Stimulated activated naive CD8-positive, alpha-beta T cell treated with anti-CD3 and anti-CD28 coated beads, Interleukin-15, Interleukin-2, amounts not matched to agents 100 U/mL and 50 U/mL, for 24 hours (primary cell): ENCODE results near the gene FGF23.

Source experiments
- ATAC-seq: fragments of 150-1000 bp; cut with Tn5 transposase; one replicate; pipeline ENCODE4 v1.10.0; 2021
- DNase-seq: peaks from one replicate; pipeline ENCODE4 v3.0.0; 2021

Gene FGF23

DNA sequence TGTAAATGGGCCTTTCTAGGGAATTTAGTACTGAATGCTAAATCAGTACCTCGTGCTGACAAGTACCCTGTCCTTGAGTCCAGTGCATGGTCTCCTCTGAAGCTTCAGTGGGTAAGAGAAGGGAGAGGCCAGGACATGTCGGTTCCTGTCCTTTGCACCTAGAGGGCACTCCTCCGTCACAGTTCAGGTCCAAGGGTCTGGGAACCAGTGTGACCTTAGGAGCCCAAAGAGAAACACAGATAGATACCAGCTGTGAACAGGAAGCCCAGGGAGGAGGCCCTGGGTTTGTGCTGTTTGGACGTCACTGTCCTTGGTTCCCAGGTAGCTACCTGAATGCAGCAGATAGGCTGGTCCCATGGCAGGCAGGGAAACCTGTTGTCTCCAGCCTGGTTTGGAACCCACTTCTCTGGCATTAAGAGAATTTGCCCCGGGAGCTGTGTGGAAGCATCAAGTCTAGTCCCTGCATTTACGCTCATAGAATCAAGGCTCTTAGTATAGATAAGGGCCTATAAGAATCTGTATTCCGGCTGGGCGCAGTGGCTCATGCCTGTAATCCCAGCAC lies 3.9 kb upstream of the FGF23 start:
- DNase-seq (no peak), ATAC-seq (no peak)

- DNase-seq (no peak), ATAC-seq (no peak)
These were observed 820 bp upstream of the FGF23 start for GRCh38 chr12:4380332-4380731.

DNA sequence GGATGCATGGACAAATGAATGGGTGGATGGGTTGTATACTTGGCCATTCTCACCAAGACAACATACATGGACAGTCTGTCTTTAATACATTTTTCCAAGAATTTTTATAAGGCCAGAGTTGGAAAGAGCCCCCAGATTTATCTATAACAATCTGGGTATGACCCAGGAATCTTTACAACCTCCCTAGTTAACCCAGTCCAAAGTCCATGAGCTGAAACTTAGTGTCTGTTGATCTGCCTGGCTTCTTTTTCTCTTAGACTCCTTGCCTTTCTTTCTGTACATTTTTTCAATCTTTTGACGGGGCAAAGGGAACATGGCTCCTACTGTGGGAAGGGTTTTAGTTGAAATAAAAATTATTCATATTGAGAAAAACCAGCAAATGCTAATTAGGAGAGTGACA lies 740 bp downstream of the FGF23 start:
- DNase-seq, result no peak
- no peak for ATAC-seq

DNA sequence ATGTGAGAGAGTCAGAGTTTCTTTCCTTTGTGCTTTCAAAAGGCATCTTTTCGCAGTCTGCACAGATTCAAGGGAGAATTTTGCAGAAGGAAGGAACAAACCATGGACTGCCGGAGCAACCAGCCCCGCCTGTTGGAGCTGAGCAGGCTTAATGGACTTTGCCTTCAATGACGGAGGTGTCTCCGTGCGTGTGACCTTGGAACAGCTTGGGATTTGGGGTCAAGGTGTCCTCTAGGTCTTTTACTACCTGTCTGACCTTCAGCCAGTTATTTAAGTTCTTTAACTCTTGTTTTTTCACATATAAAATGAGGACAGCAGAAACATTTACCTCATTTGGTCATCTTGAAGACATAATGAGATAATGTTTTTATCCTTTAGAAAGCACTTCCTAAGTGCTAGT lies 4.1 kb downstream of the FGF23 start:
- no peak for DNase-seq
- ATAC-seq, result no peak

DNA sequence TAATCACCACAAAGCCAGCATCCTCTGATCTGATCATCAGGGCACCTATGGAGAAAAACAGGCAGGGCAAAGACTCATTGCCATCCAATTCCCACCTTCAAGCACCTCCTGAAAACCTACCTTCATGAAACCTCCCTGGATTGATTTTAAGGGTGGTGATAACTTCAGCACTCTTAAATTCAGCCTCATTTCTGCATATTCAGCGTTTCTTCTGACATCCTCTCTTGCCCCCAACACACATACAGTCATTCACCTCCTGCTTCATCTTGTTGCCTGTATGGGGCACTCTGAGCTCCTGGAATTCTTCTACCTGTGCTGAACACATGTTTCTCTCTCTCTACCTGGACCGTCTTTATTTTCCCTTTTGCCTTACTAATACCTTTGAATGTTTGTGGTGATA lies 6.9 kb downstream of the FGF23 start:
- no peak for DNase-seq
- ATAC-seq, result no peak

DNA sequence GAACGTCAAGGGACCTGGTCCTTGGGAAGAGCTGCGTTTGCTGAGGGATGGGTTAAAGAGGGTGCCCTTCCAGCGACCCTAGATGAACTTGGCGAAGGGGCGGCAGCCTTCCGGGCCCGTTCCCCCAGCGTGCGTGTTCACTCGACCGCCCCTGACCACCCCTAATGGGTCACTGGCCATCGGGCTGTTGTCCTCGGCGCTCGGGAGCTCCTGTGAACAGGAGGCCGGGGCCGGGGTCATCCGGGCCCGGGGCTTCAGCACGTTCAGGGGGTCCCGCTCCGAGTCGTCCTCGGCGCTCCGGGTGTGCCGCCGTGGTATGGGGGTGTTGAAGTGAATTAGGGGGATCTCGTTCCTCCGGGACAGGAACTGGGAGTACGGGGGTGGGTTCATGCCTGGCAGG lies 9.2 kb downstream of the FGF23 start:
- DNase-seq (no peak), ATAC-seq (no peak)

DNA sequence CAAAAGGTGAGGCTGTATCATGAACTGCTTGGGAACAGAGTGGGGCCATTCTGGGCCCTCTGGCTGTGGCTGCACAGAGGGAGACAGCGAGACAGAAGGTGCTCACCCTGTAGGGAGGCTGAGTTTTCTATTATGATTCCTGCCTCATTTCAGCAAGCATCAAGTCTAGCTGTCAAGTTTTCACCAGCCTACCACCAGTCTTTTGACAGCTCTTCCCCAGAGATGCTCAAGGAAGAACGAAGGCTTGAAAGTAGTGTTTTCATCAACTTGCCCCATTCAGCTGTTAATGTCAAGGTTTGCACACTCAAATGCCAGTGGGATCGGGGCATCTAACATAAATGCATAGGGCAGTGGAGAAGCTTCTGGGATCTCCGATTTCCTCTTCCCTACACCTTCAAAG lies 10.0 kb downstream of the FGF23 start:
- ATAC-seq, result no peak
- DNase-seq, result no peak

- ATAC-seq (no peak), DNase-seq (no peak)
These were observed 13.4 kb downstream of the FGF23 start for GRCh38 chr12:4366090-4366489.

DNA sequence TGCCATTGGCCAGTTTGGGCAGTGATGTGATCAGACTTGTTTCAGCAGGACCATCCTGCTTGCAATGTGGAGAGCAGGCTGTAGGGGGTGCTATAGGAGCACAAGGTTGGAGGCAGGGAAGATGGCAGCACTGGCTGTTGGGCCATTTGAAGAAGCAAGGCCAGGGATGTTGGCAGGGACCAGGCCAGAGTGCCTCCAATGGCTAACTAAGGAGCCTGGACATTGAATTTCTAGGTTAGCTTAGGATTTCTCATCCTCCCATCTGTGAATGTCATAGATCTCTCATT lies 23.5 kb downstream of the FGF23 start:
- DNase-seq (peak; percentile 71), ATAC-seq (peak; percentile 40)

GRCh38 chr12:4355156-4356040 lies 24.1 kb downstream of the FGF23 start:
- ATAC-seq, result peak; percentile 26
- DNase-seq, result no peak

GRCh38 chr12:4353785-4354208 lies 25.7 kb downstream of the FGF23 start:
- DNase-seq, result peak; percentile 31
- peak; percentile 69 for ATAC-seq

DNA sequence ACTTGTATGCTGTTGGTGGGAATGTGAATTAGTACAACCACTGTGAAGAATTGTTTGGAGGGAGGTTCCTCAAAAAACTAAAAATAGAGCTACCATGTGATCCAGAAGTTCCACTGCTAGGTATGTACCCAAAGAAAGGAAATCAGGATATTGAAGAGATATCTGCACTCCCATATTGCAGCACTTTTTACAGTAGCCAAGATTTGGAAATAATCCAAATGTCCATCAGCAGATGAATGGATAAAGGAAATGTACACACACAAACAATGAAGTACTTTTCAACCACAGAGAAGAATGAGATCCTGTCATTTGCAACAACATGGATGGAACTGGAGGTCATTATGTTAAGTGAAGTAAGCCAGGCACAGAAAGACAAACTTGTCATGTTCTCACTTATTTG lies 32.6 kb downstream of the FGF23 start:
- no peak for ATAC-seq
- DNase-seq, result no peak

- no peak for DNase-seq
- no peak for ATAC-seq
These were observed 47.7 kb downstream of the FGF23 start for GRCh38 chr12:4331842-4332241.

GRCh38 chr12:4331221-4331620 lies 48.3 kb downstream of the FGF23 start:
- ATAC-seq (no peak), DNase-seq (no peak)

GRCh38 chr12:4330203-4330602 lies 49.3 kb downstream of the FGF23 start:
- no peak for DNase-seq
- no peak for ATAC-seq

- DNase-seq (no peak), ATAC-seq (no peak)
These were observed 52.2 kb downstream of the FGF23 start for GRCh38 chr12:4327293-4327692.

DNA sequence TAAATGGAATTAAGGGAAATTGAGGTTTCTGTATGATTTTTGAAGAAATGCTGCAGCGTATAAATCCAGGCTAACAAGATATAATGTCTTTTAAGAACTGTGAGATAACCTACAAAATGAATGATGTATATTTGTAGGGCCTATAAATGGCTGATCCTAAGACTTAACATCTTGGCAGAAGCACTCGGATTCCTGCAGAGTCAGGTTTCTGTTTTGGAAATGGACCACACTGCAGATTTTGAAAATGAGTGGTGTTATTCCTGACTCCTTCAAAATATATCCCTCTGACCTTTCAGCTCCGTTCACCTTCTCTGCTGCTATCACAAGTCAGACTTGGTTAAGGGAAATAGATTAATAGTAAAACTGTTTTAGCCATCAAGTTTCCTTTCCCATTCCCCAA lies 53.5 kb downstream of the FGF23 start:
- DNase-seq (no peak), ATAC-seq (no peak)

GRCh38 chr12:4324366-4324765 lies 55.1 kb downstream of the FGF23 start:
- DNase-seq, result no peak
- ATAC-seq, result no peak

GRCh38 chr12:4323396-4323795 lies 56.1 kb downstream of the FGF23 start:
- ATAC-seq, result no peak
- no peak for DNase-seq

DNA sequence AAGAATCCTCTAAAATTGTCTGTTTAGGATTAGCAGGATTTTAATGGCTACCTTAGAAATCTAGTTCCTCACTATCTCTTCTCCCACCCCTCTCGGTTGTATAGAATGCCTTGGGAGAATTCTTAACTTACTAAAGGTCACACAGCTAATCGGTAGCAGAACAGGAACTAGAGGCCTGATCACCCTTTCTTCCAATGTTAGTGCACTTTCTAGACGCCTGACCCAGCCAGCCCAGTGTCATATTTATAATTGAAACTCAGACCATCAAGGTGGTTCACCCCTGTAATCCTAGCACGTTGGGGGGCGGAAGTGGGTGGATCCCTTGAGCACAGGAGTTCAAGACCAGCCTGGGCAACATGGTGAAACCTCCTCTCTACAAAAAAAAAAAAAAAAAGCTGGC lies 56.8 kb downstream of the FGF23 start:
- ATAC-seq, result no peak

GRCh38 chr12:4320853-4321701 lies 58.4 kb downstream of the FGF23 start, which contains the start of gene TIGAR:
TSS of gene TIGAR (plus strand) at chr12:4321213. CDS start at chr12:4321272, 59 bp downstream.
- ATAC-seq, result peak; percentile 100
- DNase-seq, result peak; percentile 95

More for the DNA sequence above, 56.8 kb downstream of the FGF23 start:
- no peak for DNase-seq

DNA sequence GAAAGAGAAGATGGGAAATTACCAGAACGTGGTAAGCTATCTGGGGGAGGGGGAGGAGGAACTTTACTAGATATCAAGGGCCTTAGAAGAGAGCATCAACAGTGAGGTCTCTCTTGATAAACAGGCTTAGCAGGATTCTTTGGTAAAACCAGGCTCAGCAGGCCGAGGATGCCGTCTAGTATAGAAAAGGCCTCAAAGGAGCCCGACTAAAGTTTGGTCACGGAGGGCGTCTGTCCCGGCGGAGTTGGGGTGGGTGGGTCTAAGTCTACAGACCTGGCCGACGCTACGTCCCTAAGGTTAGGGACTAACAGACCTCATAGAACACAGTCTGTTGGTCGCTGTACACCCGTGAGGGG lies 59.0 kb downstream of the FGF23 start:
- ATAC-seq (peak; percentile 39), DNase-seq (no peak)
